GM19328 (cell line): ENCODE measurements around the gene RPS6KL1.
A peak's percentile ranks its signal among the peaks of the same experiment; 100 is the strongest.

ENCODE experiments used
- ATAC-seq: cut with Tn5 transposase; IDR thresholded peaks from one replicate; pipeline ENCODE4 v1.9.1; 2021; ENCODE audit warnings: mild to moderate bottlenecking, moderate library complexity; ENCODE audit not compliant: unreplicated experiment

The RPS6KL1 gene

GRCh38 chr14:74888164-74889158 is 34.6 kb downstream of the RPS6KL1 start:
- no peak for ATAC-seq

- ATAC-seq, result no peak
Observed at GRCh38 chr14:74886001-74886400, 37.1 kb downstream of the RPS6KL1 start.

GRCh38 chr14:74882103-74882920 is 40.7 kb downstream of the RPS6KL1 start:
- peak; percentile 38 for ATAC-seq

- ATAC-seq, result peak; percentile 94
Observed at GRCh38 chr14:74881431-74882102, 41.5 kb downstream of the RPS6KL1 start, which contains the start of gene DLST. Gene DLST (plus strand): TSS chr14:74881916. CDS start chr14:74881954, 38 bp downstream.

GRCh38 chr14:74879427-74880182 is 43.5 kb downstream of the RPS6KL1 start:
- no peak for ATAC-seq

GRCh38 chr14:74875941-74876913 is 46.8 kb downstream of the RPS6KL1 start, which contains the start of gene PROX2:
Gene PROX2 (minus strand): TSS chr14:74876145. CDS start chr14:74863834, 12,311 bp downstream.
- no peak for ATAC-seq

GRCh38 chr14:74875204-74875603 is 47.9 kb downstream of the RPS6KL1 start:
- ATAC-seq, result no peak

- ATAC-seq, result no peak
Observed at GRCh38 chr14:74871819-74872218, 51.2 kb downstream of the RPS6KL1 start.

- ATAC-seq, result no peak
Observed at GRCh38 chr14:74868739-74869138, 54.3 kb downstream of the RPS6KL1 start.

GRCh38 chr14:74867673-74868072 is 55.4 kb downstream of the RPS6KL1 start:
- no peak for ATAC-seq

GRCh38 chr14:74866708-74867389 is 56.2 kb downstream of the RPS6KL1 start:
- ATAC-seq, result no peak

GRCh38 chr14:74865156-74865555 is 57.9 kb downstream of the RPS6KL1 start:
- no peak for ATAC-seq

GRCh38 chr14:74864198-74864597 is 58.9 kb downstream of the RPS6KL1 start:
- no peak for ATAC-seq

GRCh38 chr14:74863274-74863673 is 59.8 kb downstream of the RPS6KL1 start:
- ATAC-seq, result no peak

GRCh38 chr14:74861734-74862090 is 61.3 kb downstream of the RPS6KL1 start:
- no peak for ATAC-seq

GRCh38 chr14:74860899-74861733 is 61.9 kb downstream of the RPS6KL1 start:
- no peak for ATAC-seq

- no peak for ATAC-seq
Observed at GRCh38 chr14:74859757-74860552, 63.1 kb downstream of the RPS6KL1 start.
